Neural crest cell (in vitro differentiated cells): ENCODE data around the gene COPS8. TPM values are rescaled to one million over a fixed set of nuclear protein-coding genes. Genes with fewer than 3 reads are reported as not detected.

Experiments
- DNase-seq: peaks from one replicate; pipeline ENCODE4 v3.0.0; 2021; ENCODE audit warnings: low read depth, mixed read lengths, low spot score
- H3K27ac Mint-ChIP-seq: one replicate; pipeline ENCODE4 v1.8.0; 2021; ENCODE audit warnings: mild to moderate bottlenecking, mixed read lengths; ENCODE audit not compliant: unreplicated experiment
- H3K27me3 Mint-ChIP-seq: 2 replicates; pipeline ENCODE4 v1.8.0; 2021; ENCODE audit warnings: low read depth, mild to moderate bottlenecking, mixed read lengths
- H3K36me3 Mint-ChIP-seq: 2 replicates; pipeline ENCODE4 v1.8.0; 2021; ENCODE audit warnings: low read depth, mild to moderate bottlenecking, mixed read lengths
- H3K4me1 Mint-ChIP-seq: 2 replicates; pipeline ENCODE4 v1.8.0; 2021; ENCODE audit warnings: mixed read lengths
- H3K4me3 Mint-ChIP-seq: one replicate; pipeline ENCODE4 v1.8.0; 2021; ENCODE audit warnings: mild to moderate bottlenecking, mixed read lengths
- H3K9me3 Mint-ChIP-seq: 2 replicates; pipeline ENCODE4 v1.8.0; 2021; ENCODE audit warnings: mixed read lengths
- CTCF ChIP-seq: fragments of 200-600 bp; sonication (generic); conservative IDR thresholded peaks from 2 replicates; pipeline ENCODE4 v1.5.0; 2021; ENCODE audit warnings: antibody characterized with exemption, mild to moderate bottlenecking
- total RNA-seq: library from RNA; stranded (reverse); gene quantifications from 2 replicates; pipeline ENCODE4 v1.2.1, GENCODE V29; 2021

The COPS8 gene
- total RNA-seq, 1 donor from 2014 or later = 79.9 TPM

- Mint-ChIP-seq H3K4me3 (no peak overlapping the region), H3K4me1 (no peaks in the 10 kb centered on the region), H3K27me3 (no peaks in the 10 kb centered on the region), H3K9me3 (no peaks in the 10 kb centered on the region), H3K36me3 (peaks cover 24% of the 10 kb centered on the region), H3K27ac (no peak overlapping the region)
- DNase-seq = no peak
- no peak for TF ChIP-seq CTCF
Measured at GRCh38 chr2:237102428-237102827, 16.7 kb downstream of the COPS8 start.

GRCh38 chr2:237109421-237109934, 23.8 kb downstream of the COPS8 start:
- no peak for TF ChIP-seq CTCF
- Mint-ChIP-seq H3K9me3 (peaks cover 11% of the 10 kb centered on the region), H3K27ac (no peak overlapping the region), H3K36me3 (peaks cover 11% of the 10 kb centered on the region), H3K4me1 (no peaks in the 10 kb centered on the region), H3K4me3 (no peak overlapping the region), H3K27me3 (no peaks in the 10 kb centered on the region)
- DNase-seq = no peak

- no peak overlapping the region for H3K4me3 Mint-ChIP-seq
- H3K9me3 Mint-ChIP-seq = peaks cover 10% of the 10 kb centered on the region
- TF ChIP-seq CTCF = no peak
- no peaks in the 10 kb centered on the region for H3K27me3 Mint-ChIP-seq
- H3K27ac Mint-ChIP-seq = no peak overlapping the region
- H3K4me1 Mint-ChIP-seq = no peaks in the 10 kb centered on the region
- peaks cover 7% of the 10 kb centered on the region for H3K36me3 Mint-ChIP-seq
- DNase-seq = no peak
Measured at GRCh38 chr2:237113026-237113795, 27.5 kb downstream of the COPS8 start.

GRCh38 chr2:237115870-237116269, 30.2 kb downstream of the COPS8 start:
- no peaks in the 10 kb centered on the region for H3K36me3 Mint-ChIP-seq
- H3K4me1 Mint-ChIP-seq = no peaks in the 10 kb centered on the region
- no peak for TF ChIP-seq CTCF
- H3K4me3 Mint-ChIP-seq = no peak overlapping the region
- no peak overlapping the region for H3K27ac Mint-ChIP-seq
- H3K9me3 Mint-ChIP-seq = peaks cover 2% of the 10 kb centered on the region
- H3K27me3 Mint-ChIP-seq = no peaks in the 10 kb centered on the region
- no peak for DNase-seq

GRCh38 chr2:237116431-237116830, 30.7 kb downstream of the COPS8 start:
- no peak for TF ChIP-seq CTCF
- no peaks in the 10 kb centered on the region for H3K4me1 Mint-ChIP-seq
- no peaks in the 10 kb centered on the region for H3K27me3 Mint-ChIP-seq
- no peak overlapping the region for H3K27ac Mint-ChIP-seq
- no peak for DNase-seq
- H3K4me3 Mint-ChIP-seq = no peak overlapping the region
- no peaks in the 10 kb centered on the region for H3K36me3 Mint-ChIP-seq
- no peaks in the 10 kb centered on the region for H3K9me3 Mint-ChIP-seq
